ENCODE data around the gene ABTB1.

DNA sequence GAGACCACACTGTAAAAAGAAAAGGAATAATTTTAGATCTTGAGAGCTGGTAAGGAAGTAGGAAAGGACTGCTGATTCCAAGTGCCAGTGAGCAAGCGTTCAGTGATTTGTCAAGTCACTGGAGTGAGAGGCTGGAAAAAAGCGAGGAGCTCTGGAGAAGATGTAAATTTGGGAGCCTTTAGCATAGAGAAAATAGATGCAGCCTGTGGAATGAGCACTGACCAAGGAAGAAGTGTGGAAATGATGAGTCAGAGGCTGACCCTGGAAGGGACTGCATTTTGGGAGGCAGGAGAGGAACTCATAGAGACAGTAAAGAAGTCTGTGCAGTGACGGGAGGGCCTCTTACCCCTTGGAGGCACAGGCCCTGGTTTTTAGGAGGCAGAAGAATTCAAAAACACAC lies 17.1 kb upstream of the ABTB1 start:
- TF ChIP-seq, protein P1, sequence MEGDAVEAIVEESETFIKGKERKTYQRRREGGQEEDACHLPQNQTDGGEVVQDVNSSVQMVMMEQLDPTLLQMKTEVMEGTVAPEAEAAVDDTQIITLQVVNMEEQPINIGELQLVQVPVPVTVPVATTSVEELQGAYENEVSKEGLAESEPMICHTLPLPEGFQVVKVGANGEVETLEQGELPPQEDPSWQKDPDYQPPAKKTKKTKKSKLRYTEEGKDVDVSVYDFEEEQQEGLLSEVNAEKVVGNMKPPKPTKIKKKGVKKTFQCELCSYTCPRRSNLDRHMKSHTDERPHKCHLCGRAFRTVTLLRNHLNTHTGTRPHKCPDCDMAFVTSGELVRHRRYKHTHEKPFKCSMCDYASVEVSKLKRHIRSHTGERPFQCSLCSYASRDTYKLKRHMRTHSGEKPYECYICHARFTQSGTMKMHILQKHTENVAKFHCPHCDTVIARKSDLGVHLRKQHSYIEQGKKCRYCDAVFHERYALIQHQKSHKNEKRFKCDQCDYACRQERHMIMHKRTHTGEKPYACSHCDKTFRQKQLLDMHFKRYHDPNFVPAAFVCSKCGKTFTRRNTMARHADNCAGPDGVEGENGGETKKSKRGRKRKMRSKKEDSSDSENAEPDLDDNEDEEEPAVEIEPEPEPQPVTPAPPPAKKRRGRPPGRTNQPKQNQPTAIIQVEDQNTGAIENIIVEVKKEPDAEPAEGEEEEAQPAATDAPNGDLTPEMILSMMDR (IDR thresholded peaks at IDR 0.05; ENCODE audit: low read depth, low read length, missing input control): no peak
- TF ChIP-seq GABPA (IDR thresholded peaks at IDR 0.05 in 1 of 2, conservative IDR thresholded peaks at IDR 0.05 in 1 of 2) (no peak), SP1 (IDR thresholded peaks at IDR 0.05) (no peak), JUND (IDR thresholded peaks at IDR 0.05) (peak in 1 of 2 donors; percentile 49)
- TF ChIP-seq, protein P2, sequence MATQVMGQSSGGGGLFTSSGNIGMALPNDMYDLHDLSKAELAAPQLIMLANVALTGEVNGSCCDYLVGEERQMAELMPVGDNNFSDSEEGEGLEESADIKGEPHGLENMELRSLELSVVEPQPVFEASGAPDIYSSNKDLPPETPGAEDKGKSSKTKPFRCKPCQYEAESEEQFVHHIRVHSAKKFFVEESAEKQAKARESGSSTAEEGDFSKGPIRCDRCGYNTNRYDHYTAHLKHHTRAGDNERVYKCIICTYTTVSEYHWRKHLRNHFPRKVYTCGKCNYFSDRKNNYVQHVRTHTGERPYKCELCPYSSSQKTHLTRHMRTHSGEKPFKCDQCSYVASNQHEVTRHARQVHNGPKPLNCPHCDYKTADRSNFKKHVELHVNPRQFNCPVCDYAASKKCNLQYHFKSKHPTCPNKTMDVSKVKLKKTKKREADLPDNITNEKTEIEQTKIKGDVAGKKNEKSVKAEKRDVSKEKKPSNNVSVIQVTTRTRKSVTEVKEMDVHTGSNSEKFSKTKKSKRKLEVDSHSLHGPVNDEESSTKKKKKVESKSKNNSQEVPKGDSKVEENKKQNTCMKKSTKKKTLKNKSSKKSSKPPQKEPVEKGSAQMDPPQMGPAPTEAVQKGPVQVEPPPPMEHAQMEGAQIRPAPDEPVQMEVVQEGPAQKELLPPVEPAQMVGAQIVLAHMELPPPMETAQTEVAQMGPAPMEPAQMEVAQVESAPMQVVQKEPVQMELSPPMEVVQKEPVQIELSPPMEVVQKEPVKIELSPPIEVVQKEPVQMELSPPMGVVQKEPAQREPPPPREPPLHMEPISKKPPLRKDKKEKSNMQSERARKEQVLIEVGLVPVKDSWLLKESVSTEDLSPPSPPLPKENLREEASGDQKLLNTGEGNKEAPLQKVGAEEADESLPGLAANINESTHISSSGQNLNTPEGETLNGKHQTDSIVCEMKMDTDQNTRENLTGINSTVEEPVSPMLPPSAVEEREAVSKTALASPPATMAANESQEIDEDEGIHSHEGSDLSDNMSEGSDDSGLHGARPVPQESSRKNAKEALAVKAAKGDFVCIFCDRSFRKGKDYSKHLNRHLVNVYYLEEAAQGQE (IDR thresholded peaks at IDR 0.05): no peak
- TF ChIP-seq, protein P3, sequence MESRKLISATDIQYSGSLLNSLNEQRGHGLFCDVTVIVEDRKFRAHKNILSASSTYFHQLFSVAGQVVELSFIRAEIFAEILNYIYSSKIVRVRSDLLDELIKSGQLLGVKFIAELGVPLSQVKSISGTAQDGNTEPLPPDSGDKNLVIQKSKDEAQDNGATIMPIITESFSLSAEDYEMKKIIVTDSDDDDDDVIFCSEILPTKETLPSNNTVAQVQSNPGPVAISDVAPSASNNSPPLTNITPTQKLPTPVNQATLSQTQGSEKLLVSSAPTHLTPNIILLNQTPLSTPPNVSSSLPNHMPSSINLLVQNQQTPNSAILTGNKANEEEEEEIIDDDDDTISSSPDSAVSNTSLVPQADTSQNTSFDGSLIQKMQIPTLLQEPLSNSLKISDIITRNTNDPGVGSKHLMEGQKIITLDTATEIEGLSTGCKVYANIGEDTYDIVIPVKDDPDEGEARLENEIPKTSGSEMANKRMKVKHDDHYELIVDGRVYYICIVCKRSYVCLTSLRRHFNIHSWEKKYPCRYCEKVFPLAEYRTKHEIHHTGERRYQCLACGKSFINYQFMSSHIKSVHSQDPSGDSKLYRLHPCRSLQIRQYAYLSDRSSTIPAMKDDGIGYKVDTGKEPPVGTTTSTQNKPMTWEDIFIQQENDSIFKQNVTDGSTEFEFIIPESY (IDR thresholded peaks at IDR 0.05): no peak

Measured in liver (tissue), 3 donors.